SK-N-SH (cell line): Measurements from ENCODE around the gene TMEM200B. TPM values are rescaled to one million over a fixed set of nuclear protein-coding genes. Genes with fewer than 3 reads are reported as not detected.

ENCODE experiments used
- CTCF ChIA-PET: fragments of 300-600, 350-600 bp; formaldehyde crosslinking; extraction: SDS; loops from one replicate; lab custom pipeline; 2021; lab: Yijun Ruan, JAX
- POLR2A ChIA-PET: fragments of 350-600 bp; sonication (Branson Sonifier 250); formaldehyde crosslinking; extraction: SDS; loops from one replicate; lab custom pipeline; 2020; ENCODE audit warnings: antibody characterized with exemption, inconsistent platforms; lab: Yijun Ruan, JAX
- DNase-seq: peaks from one replicate; pipeline ENCODE4 v3.0.0; 2012
- H2AFZ ChIP-seq: fragments of 200-600 bp; sonication (generic); 2 replicates; pipeline ENCODE4 v1.8.1; 2016; ENCODE audit warnings: antibody characterized with exemption, mild to moderate bottlenecking, low read depth
- H3F3A ChIP-seq: fragments of 200-600 bp; sonication (generic); replicated peaks from 2 replicates; pipeline ENCODE3; 2016; ENCODE audit warnings: antibody characterized with exemption, mild to moderate bottlenecking; ENCODE audit not compliant: insufficient read depth
- H3K27ac ChIP-seq, 2 experiments: fragments of 200-500 bp in 1 of 2; fragments of 200-600 bp in 1 of 2; sonication (Bioruptor generic) in 1 of 2; sonication (generic), shearing (Covaris generic) in 1 of 2; 2 replicates each; pipeline versions ENCODE4 v1.5.1 to v1.6.1; 2014 to 2016; ENCODE audit warnings: low read depth in 2 of 2, inconsistent platforms in 1 of 2, low read length in 1 of 2, mild to moderate bottlenecking in 1 of 2, mixed read lengths in 1 of 2
- H3K27me3 ChIP-seq: fragments of 200-600 bp; sonication (generic), shearing (Covaris generic); 2 replicates; pipeline ENCODE4 v1.6.1; 2016; ENCODE audit warnings: mixed run types; ENCODE audit not compliant: insufficient read depth
- H3K36me3 ChIP-seq, 2 experiments: fragments of 200-500 bp in 1 of 2; fragments of 200-600 bp in 1 of 2; sonication (Bioruptor generic) in 1 of 2; sonication (generic) in 1 of 2; replicated peaks in 1 of 2; 2 replicates each; pipeline versions ENCODE3 to v1.5.1; 2014 to 2016; ENCODE audit warnings: low read length in 1 of 2, mild to moderate bottlenecking in 1 of 2; ENCODE audit not compliant: insufficient read depth in 2 of 2, control insufficient read depth in 1 of 2
- H3K4me1 ChIP-seq, 2 experiments: fragments of 200-500 bp in 1 of 2; fragments of 200-600 bp in 1 of 2; sonication (Bioruptor generic) in 1 of 2; sonication (generic), shearing (Covaris generic) in 1 of 2; 2 replicates each; pipeline versions ENCODE4 v1.5.1 to v1.6.1; 2014 to 2016; ENCODE audit warnings: low read depth in 1 of 2, low read length in 1 of 2, mixed run types in 1 of 2; ENCODE audit not compliant: insufficient read depth in 2 of 2, control insufficient read depth in 1 of 2
- H3K4me2 ChIP-seq: fragments of 200-600 bp; sonication (generic), shearing (Covaris generic); 2 replicates; pipeline ENCODE4 v1.6.1; 2017; ENCODE audit warnings: mixed run types
- H3K4me3 ChIP-seq, 2 experiments: fragments of 200-500 bp in 1 of 2; fragments of 200-600 bp in 1 of 2; sonication (Bioruptor generic) in 1 of 2; sonication (generic), shearing (Covaris generic) in 1 of 2; 2 replicates each; pipeline versions ENCODE4 v1.5.1 to v1.8.1; 2014 to 2016; ENCODE audit warnings: low read depth in 2 of 2, inconsistent platforms in 1 of 2, low read length in 1 of 2, mild to moderate bottlenecking in 1 of 2, mixed read lengths in 1 of 2, moderate library complexity in 1 of 2
- H3K79me2 ChIP-seq: fragments of 200-600 bp; sonication (generic); 2 replicates; pipeline ENCODE4 v1.8.1; 2017; ENCODE audit warnings: mild to moderate bottlenecking; ENCODE audit not compliant: insufficient read depth
- H3K9ac ChIP-seq: fragments of 200-600 bp; sonication (generic); 2 replicates; pipeline ENCODE4 v1.6.1; 2017; ENCODE audit warnings: mixed run types
- H3K9me2 ChIP-seq: fragments of 200-600 bp; sonication (generic); 2 replicates; pipeline ENCODE4 v1.6.1; 2017; ENCODE audit warnings: mixed run types
- H3K9me3 ChIP-seq: fragments of 200-600 bp; sonication (generic); 2 replicates; pipeline ENCODE4 v1.6.1; 2017; ENCODE audit warnings: mixed run types, mild to moderate bottlenecking, moderate library complexity
- H4K20me1 ChIP-seq: fragments of 200-600 bp; sonication (generic); 2 replicates; pipeline ENCODE4 v1.6.1; 2017; ENCODE audit warnings: mild to moderate bottlenecking, mixed run types; ENCODE audit not compliant: insufficient read depth
- CTCF ChIP-seq: fragments of 200-600 bp; sonication (generic); IDR thresholded peaks from 2 replicates; pipeline ENCODE4 v1.6.1; 2017; ENCODE audit warnings: antibody characterized with exemption, mild to moderate bottlenecking, moderate library complexity
- FOXJ3 ChIP-seq: sonication (generic); formaldehyde crosslinking; IDR thresholded peaks from 2 replicates; pipeline ENCODE4 v1.5.1; 2020; ENCODE audit warnings: mild to moderate bottlenecking, missing genetic modification reagents
- GATA2 ChIP-seq: sonication (generic); formaldehyde crosslinking; IDR thresholded peaks from 2 replicates; pipeline ENCODE4 v1.5.0; 2020; ENCODE audit warnings: mild to moderate bottlenecking, missing genetic modification reagents
- MXI1 ChIP-seq: IDR thresholded peaks from 2 replicates; pipeline ENCODE4 v1.6.1; 2012; ENCODE audit warnings: mild to moderate bottlenecking, low read depth, low read length, improper control_type of control experiment
- NRF1 ChIP-seq: IDR thresholded peaks from 2 replicates; pipeline ENCODE4 v1.6.1; 2012; ENCODE audit warnings: low read depth, mild to moderate bottlenecking, low read length
- RAD21 ChIP-seq: IDR thresholded peaks from 2 replicates; pipeline ENCODE4 v1.6.1; 2012; ENCODE audit warnings: mild to moderate bottlenecking, low read length
- SIN3A ChIP-seq: IDR thresholded peaks from 2 replicates; pipeline ENCODE4 v1.6.1; 2012; ENCODE audit warnings: low read depth, mild to moderate bottlenecking, low read length, moderate library complexity, borderline replicate concordance
- YY1 ChIP-seq: IDR thresholded peaks from 2 replicates; pipeline ENCODE4 v1.4.0; 2012; ENCODE audit warnings: low read depth, mild to moderate bottlenecking
- WGBS: methylation state at CpG from one replicate; pipeline ENCODE4 v1.1.6; 2017; ENCODE audit warnings: low lambda C conversion rate; 5-methylcytosine and 5-hydroxymethylcytosine counted together
- polyA plus RNA-seq, 3 experiments: library from polyadenylated mRNA; depleted of rRNA; stranded (reverse); fragments of >200 nt; gene quantifications; 2 replicates each; pipeline ENCODE4 v1.2.3, GENCODE V29; 2012
- TF ChIP-seq, protein P1 (sequence below): IDR thresholded peaks from 2 replicates; pipeline ENCODE4 v1.6.1; 2012; ENCODE audit warnings: mild to moderate bottlenecking, low read depth, low read length, moderate library complexity

The TMEM200B gene
- polyA plus RNA-seq, 1 of the 3 experiments (the other 2 are of a cell fraction): 1.5 TPM

DNA sequence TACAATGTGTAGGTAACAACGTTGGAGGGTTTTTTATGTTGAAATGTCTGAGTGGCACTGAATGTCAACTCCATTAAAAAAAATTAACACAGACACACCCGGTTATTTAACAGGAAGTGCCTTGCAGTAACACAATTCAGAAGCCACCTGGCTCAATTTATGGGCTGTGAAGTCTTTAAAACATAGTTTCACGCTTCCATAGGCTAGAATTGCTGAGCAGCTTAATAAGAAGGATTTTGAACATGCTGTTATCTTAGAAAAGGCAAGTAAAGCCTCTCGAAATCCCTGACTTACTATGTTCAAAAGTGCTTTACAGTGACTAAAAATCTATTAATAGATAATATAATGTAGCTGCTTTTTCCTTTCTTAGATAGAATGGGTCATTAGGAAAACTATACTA lies 38.3 kb upstream of the TMEM200B start:
- TF ChIP-seq MXI1 (no peak), CTCF (no peak), SIN3A (no peak), RAD21 (no peak), NRF1 (no peak), GATA2 (CRISPR knock-in tag) (no peak)
- H3K27ac ChIP-seq: no peak overlapping the region
- H4K20me1 ChIP-seq: peaks cover 63% of the 10 kb centered on the region
- H3K79me2 ChIP-seq: peaks cover 97% of the 10 kb centered on the region
- no peak overlapping the region for H2AFZ ChIP-seq
- H3F3A ChIP-seq: peaks cover 8% of the 10 kb centered on the region
- H3K4me2 ChIP-seq: no peak overlapping the region
- WGBS: 84% methylated on average over 4 of the region's 4 CpGs
- H3K9ac ChIP-seq: no peak overlapping the region
- H3K4me1 ChIP-seq: peaks cover 7 to 13% of the 10 kb centered on the region in 2 experiments; a peak in 2 of 4 replicates
- DNase-seq: no peak
- no peaks in the 10 kb centered on the region for H3K9me3 ChIP-seq
- peaks cover 74% of the 10 kb centered on the region in 2 experiments for H3K36me3 ChIP-seq
- H3K4me3 ChIP-seq: no peak overlapping the region
- H3K9me2 ChIP-seq: no peaks in the 10 kb centered on the region
- CTCF ChIA-PET: interaction anchor here (1.7 kb wide), 1 partner anchor 285 kb away, joined by 3 read pairs; no protein-coding TSS in a partner anchor
- no peaks in the 10 kb centered on the region for H3K27me3 ChIP-seq
- POLR2A ChIA-PET: no interaction called here

GRCh38 chr1:29159773-29160172 lies 36.1 kb upstream of the TMEM200B start:
- TF ChIP-seq, protein P1, sequence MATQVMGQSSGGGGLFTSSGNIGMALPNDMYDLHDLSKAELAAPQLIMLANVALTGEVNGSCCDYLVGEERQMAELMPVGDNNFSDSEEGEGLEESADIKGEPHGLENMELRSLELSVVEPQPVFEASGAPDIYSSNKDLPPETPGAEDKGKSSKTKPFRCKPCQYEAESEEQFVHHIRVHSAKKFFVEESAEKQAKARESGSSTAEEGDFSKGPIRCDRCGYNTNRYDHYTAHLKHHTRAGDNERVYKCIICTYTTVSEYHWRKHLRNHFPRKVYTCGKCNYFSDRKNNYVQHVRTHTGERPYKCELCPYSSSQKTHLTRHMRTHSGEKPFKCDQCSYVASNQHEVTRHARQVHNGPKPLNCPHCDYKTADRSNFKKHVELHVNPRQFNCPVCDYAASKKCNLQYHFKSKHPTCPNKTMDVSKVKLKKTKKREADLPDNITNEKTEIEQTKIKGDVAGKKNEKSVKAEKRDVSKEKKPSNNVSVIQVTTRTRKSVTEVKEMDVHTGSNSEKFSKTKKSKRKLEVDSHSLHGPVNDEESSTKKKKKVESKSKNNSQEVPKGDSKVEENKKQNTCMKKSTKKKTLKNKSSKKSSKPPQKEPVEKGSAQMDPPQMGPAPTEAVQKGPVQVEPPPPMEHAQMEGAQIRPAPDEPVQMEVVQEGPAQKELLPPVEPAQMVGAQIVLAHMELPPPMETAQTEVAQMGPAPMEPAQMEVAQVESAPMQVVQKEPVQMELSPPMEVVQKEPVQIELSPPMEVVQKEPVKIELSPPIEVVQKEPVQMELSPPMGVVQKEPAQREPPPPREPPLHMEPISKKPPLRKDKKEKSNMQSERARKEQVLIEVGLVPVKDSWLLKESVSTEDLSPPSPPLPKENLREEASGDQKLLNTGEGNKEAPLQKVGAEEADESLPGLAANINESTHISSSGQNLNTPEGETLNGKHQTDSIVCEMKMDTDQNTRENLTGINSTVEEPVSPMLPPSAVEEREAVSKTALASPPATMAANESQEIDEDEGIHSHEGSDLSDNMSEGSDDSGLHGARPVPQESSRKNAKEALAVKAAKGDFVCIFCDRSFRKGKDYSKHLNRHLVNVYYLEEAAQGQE: no peak
- no peak for TF ChIP-seq CTCF
- no peak for TF ChIP-seq FOXJ3
- TF ChIP-seq YY1: no peak
- no peak for TF ChIP-seq NRF1
- TF ChIP-seq GATA2 (CRISPR knock-in tag): no peak
- TF ChIP-seq SIN3A: no peak
- H3K4me3 ChIP-seq: no peak overlapping the region
- H3K79me2 ChIP-seq: peaks cover 96% of the 10 kb centered on the region
- H4K20me1 ChIP-seq: peaks cover 43% of the 10 kb centered on the region
- H3K4me1 ChIP-seq: peaks cover 13 to 20% of the 10 kb centered on the region in 2 experiments; a peak in 2 of 4 replicates
- ChIA-PET POLR2A (no interaction called here), CTCF (interaction anchor here (0.7 to 1.5 kb wide), 3 partner anchors 22 to 1592 kb away, joined by 3 to 6 read pairs (median 4); partner anchors contain the start of gene SRSF4)
- no peak overlapping the region for H3K4me2 ChIP-seq
- H3K9me3 ChIP-seq: no peaks in the 10 kb centered on the region
- H3K27me3 ChIP-seq: no peaks in the 10 kb centered on the region
- H3F3A ChIP-seq: peaks cover 8% of the 10 kb centered on the region
- H2AFZ ChIP-seq: no peak overlapping the region
- H3K36me3 ChIP-seq: peaks cover 61 to 82% of the 10 kb centered on the region in 2 experiments
- H3K9me2 ChIP-seq: no peaks in the 10 kb centered on the region
- WGBS: 98% methylated on average over 3 of the region's 3 CpGs
- DNase-seq: no peak
- no peak overlapping the region for H3K27ac ChIP-seq
- H3K9ac ChIP-seq: no peak overlapping the region
